NB4 (cell line): ENCODE results near the gene PLCH1.

Experiments used
- CTCF ChIP-seq: IDR thresholded peaks from one replicate; pipeline ENCODE4 v1.5.1; 2012; ENCODE audit warnings: low read depth, low read length
- MAX ChIP-seq: IDR thresholded peaks from 2 replicates; pipeline ENCODE4 v1.6.1; 2011; ENCODE audit warnings: low read depth, low read length
- POLR2A ChIP-seq: IDR thresholded peaks from 2 replicates; pipeline ENCODE4 v1.6.1; 2011; ENCODE audit warnings: mild to moderate bottlenecking; ENCODE audit not compliant: insufficient read length; ENCODE audit errors: extremely low read depth

GRCh38 chr3:155369244-155369643, 375.6 kb downstream of the PLCH1 start:
- TF ChIP-seq POLR2A = no peak
- TF ChIP-seq CTCF = no peak
- TF ChIP-seq MAX = no peak
